Neuronal stem cell (in vitro differentiated cells): ENCODE results near the gene C16orf46.
"Not testable (repeated sequence)": the region's sequence is repeated elsewhere in the genome, so short reads cannot be mapped to it uniquely, and the experiment has no call there.

Source experiments
- DNase-seq: peaks from one replicate; pipeline ENCODE4 v3.0.0-alpha.2; 2013; ENCODE audit warnings: low spot score
- H2AFZ ChIP-seq: one replicate; pipeline ENCODE4 v1.6.1; 2013; ENCODE audit warnings: mild to moderate bottlenecking, low read length, inconsistent platforms
- H2AK5ac ChIP-seq: 2 replicates; pipeline ENCODE4 v1.6.1; 2013; ENCODE audit warnings: low read depth, mild to moderate bottlenecking, inconsistent platforms, low read length, moderate library complexity, mixed read lengths
- H2BK120ac ChIP-seq: 2 replicates; pipeline ENCODE4 v1.6.1; 2013; ENCODE audit warnings: low read depth, mild to moderate bottlenecking, inconsistent platforms, low read length, moderate library complexity, mixed read lengths
- H2BK12ac ChIP-seq: one replicate; pipeline ENCODE4 v1.6.1; 2013; ENCODE audit warnings: low read length, inconsistent platforms
- H2BK15ac ChIP-seq: 2 replicates; pipeline ENCODE4 v1.6.1; 2013; ENCODE audit warnings: mild to moderate bottlenecking, low read length, inconsistent platforms, mixed read lengths
- H2BK5ac ChIP-seq: one replicate; pipeline ENCODE4 v1.6.1; 2013; ENCODE audit warnings: inconsistent platforms, mild to moderate bottlenecking, low read length, moderate library complexity
- H3K14ac ChIP-seq: one replicate; pipeline ENCODE4 v1.6.1; 2013; ENCODE audit warnings: low read length, inconsistent platforms
- H3K18ac ChIP-seq: 2 replicates; pipeline ENCODE4 v1.6.1; 2013; ENCODE audit warnings: low read length, inconsistent platforms
- H3K23ac ChIP-seq: 2 replicates; pipeline ENCODE4 v1.6.1; 2013; ENCODE audit warnings: low read depth, mild to moderate bottlenecking, mixed read lengths, low read length, inconsistent platforms; ENCODE audit not compliant: poor library complexity
- H3K27ac ChIP-seq: replicated peaks from 3 replicates; pipeline ENCODE4 v1.5.1; 2013; ENCODE audit warnings: low read length, inconsistent platforms
- H3K27me3 ChIP-seq, 3 experiments: 2 replicates each; pipeline ENCODE4 v1.6.1; 2013; ENCODE audit warnings: low read length in 3 of 3, mild to moderate bottlenecking in 2 of 3, inconsistent platforms in 1 of 3, low read depth in 1 of 3, mixed read lengths in 1 of 3, moderate library complexity in 1 of 3; ENCODE audit not compliant: control insufficient read depth in 3 of 3, insufficient read depth in 3 of 3
- H3K36me3 ChIP-seq, 2 donors: replicated peaks in 1 of 2; 2 replicates each; pipeline ENCODE4 v1.6.1; 2013; ENCODE audit warnings: low read length in 2 of 2; ENCODE audit not compliant: control insufficient read depth in 2 of 2, insufficient read depth in 2 of 2
- H3K4ac ChIP-seq: 2 replicates; pipeline ENCODE4 v1.6.1; 2013; ENCODE audit warnings: inconsistent platforms, mild to moderate bottlenecking, low read length, moderate library complexity
- H3K4me1 ChIP-seq, 2 donors: 1 replicate in 1 of 2; 2 replicates in 1 of 2; pipeline ENCODE4 v1.6.1; 2013; ENCODE audit warnings: low read length in 2 of 2, low read depth in 1 of 2; ENCODE audit not compliant: control insufficient read depth in 2 of 2, insufficient read depth in 1 of 2
- H3K4me2 ChIP-seq: one replicate; pipeline ENCODE4 v1.6.1; 2013; ENCODE audit warnings: mild to moderate bottlenecking, low read length, inconsistent platforms; ENCODE audit not compliant: insufficient read depth, poor library complexity, severe bottlenecking
- H3K4me3 ChIP-seq, 2 donors: 2 replicates each; pipeline ENCODE4 v1.5.1; 2013; ENCODE audit warnings: low read length in 2 of 2, mild to moderate bottlenecking in 2 of 2, inconsistent platforms in 1 of 2, moderate library complexity in 1 of 2
- H3K79me1 ChIP-seq: one replicate; pipeline ENCODE4 v1.6.1; 2013; ENCODE audit warnings: low read depth, mild to moderate bottlenecking, inconsistent platforms, low read length, moderate library complexity
- H3K9ac ChIP-seq: one replicate; pipeline ENCODE4 v1.6.1; 2013; ENCODE audit warnings: mild to moderate bottlenecking, low read depth, low read length, inconsistent platforms; ENCODE audit not compliant: poor library complexity
- H3K9me3 ChIP-seq, 2 donors: replicated peaks in 1 of 2; 2 replicates each; pipeline versions ENCODE3 to v1.6.1; 2013; ENCODE audit warnings: low read length in 2 of 2, mild to moderate bottlenecking in 2 of 2, inconsistent platforms in 1 of 2, low read depth in 1 of 2, mixed read lengths in 1 of 2, moderate library complexity in 1 of 2; ENCODE audit not compliant: control insufficient read depth in 2 of 2, insufficient read depth in 1 of 2
- H4K8ac ChIP-seq: one replicate; pipeline ENCODE4 v1.6.1; 2013; ENCODE audit warnings: low read depth, mild to moderate bottlenecking, inconsistent platforms, low read length, moderate library complexity
- H4K91ac ChIP-seq: one replicate; pipeline ENCODE4 v1.6.1; 2013; ENCODE audit warnings: low read length, low read depth, mild to moderate bottlenecking, inconsistent platforms; ENCODE audit not compliant: poor library complexity
- WGBS, 2 donors: extraction: QIAGEN DNeasy Blood & Tissue Kit; methylation state at CpG; one replicate each; pipeline ENCODE4 v1.1.7; 2013; ENCODE audit warnings: missing lambda C conversion rate in 2 of 2, mixed read lengths in 1 of 2; ENCODE audit not compliant: insufficient read length in 2 of 2, insufficient replicate concordance in 1 of 2; ENCODE audit errors: extremely low coverage in 2 of 2; 5-methylcytosine and 5-hydroxymethylcytosine counted together

Gene C16orf46

GRCh38 chr16:81117436-81117835 is 40.4 kb upstream of the C16orf46 start:
- Histone ChIP-seq H2BK5ac (no peak overlapping the region), H3K14ac (peak overlapping the region; percentile 6), H3K27ac (no peak overlapping the region), H2BK12ac (no peak overlapping the region), H2BK15ac (no peak overlapping the region), H3K4me1 (no peaks in the 10 kb centered on the region), H3K79me1 (no peaks in the 10 kb centered on the region), H2BK120ac (no peak overlapping the region), H2AFZ (no peak overlapping the region), H3K4me3 (no peak overlapping the region), H3K9me3 (no peaks in the 10 kb centered on the region), H4K91ac (no peak overlapping the region), H3K9ac (no peak overlapping the region), H2AK5ac (peak overlapping the region; percentile 21), H3K4me2 (no peak overlapping the region), H3K4ac (no peak overlapping the region), H3K27me3 (no peaks in the 10 kb centered on the region), H3K18ac (peak overlapping the region; percentile 27), H4K8ac (no peak overlapping the region), H3K23ac (no peak overlapping the region), H3K36me3 (no peaks in the 10 kb centered on the region)
- no peak for DNase-seq
- WGBS, 2 donors: no CpG with 5 or more reads among the region's 11 CpGs

GRCh38 chr16:81116285-81116684 is 39.2 kb upstream of the C16orf46 start:
- no CpG with 5 or more reads among the region's 9 CpGs for whole genome bisulfite sequencing, 2 donors
- Histone ChIP-seq H2BK120ac (no peak overlapping the region), H3K4me3 (no peak overlapping the region), H2AK5ac (no peak overlapping the region), H2BK12ac (no peak overlapping the region), H2BK5ac (no peak overlapping the region), H3K18ac (no peak overlapping the region), H3K27ac (no peak overlapping the region), H2AFZ (no peak overlapping the region), H3K79me1 (no peaks in the 10 kb centered on the region), H3K23ac (no peak overlapping the region), H4K91ac (no peak overlapping the region), H3K4me2 (no peak overlapping the region), H3K4ac (no peak overlapping the region), H4K8ac (no peak overlapping the region), H2BK15ac (no peak overlapping the region), H3K14ac (no peak overlapping the region), H3K27me3 (no peaks in the 10 kb centered on the region), H3K9ac (no peak overlapping the region), H3K36me3 (no peaks in the 10 kb centered on the region), H3K4me1 (no peaks in the 10 kb centered on the region), H3K9me3 (no peaks in the 10 kb centered on the region)
- no peak for DNase-seq

GRCh38 chr16:81112453-81112852 is 35.4 kb upstream of the C16orf46 start:
- H2BK5ac ChIP-seq: no peak overlapping the region
- no peak overlapping the region for H4K91ac ChIP-seq
- no peaks in the 10 kb centered on the region for H3K79me1 ChIP-seq
- H2AK5ac ChIP-seq: no peak overlapping the region
- H3K27ac ChIP-seq: no peak overlapping the region
- no peak overlapping the region for H2AFZ ChIP-seq
- no peak overlapping the region for H3K18ac ChIP-seq
- no peaks in the 10 kb centered on the region for H3K9me3 ChIP-seq
- H2BK12ac ChIP-seq: no peak overlapping the region
- H3K27me3 ChIP-seq: peaks cover 0 to 3% (median 0%) of the 10 kb centered on the region in 3 experiments
- H3K4me3 ChIP-seq: no peak overlapping the region
- no peak overlapping the region for H3K23ac ChIP-seq
- H2BK15ac ChIP-seq: no peak overlapping the region
- no peak overlapping the region for H3K4me2 ChIP-seq
- no CpG with 5 or more reads among the region's 4 CpGs for WGBS, 2 donors
- no peaks in the 10 kb centered on the region for H3K36me3 ChIP-seq
- no peak for DNase-seq
- H3K9ac ChIP-seq: no peak overlapping the region
- H3K14ac ChIP-seq: no peak overlapping the region
- no peaks in the 10 kb centered on the region for H3K4me1 ChIP-seq
- H2BK120ac ChIP-seq: no peak overlapping the region
- no peak overlapping the region for H3K4ac ChIP-seq
- H4K8ac ChIP-seq: no peak overlapping the region

- H2AK5ac ChIP-seq, H2BK120ac ChIP-seq, H3K27me3 ChIP-seq, H3K27ac ChIP-seq, H3K4me2 ChIP-seq, H3K79me1 ChIP-seq, H3K23ac ChIP-seq, H2AFZ ChIP-seq, H3K4me1 ChIP-seq, H3K9me3 ChIP-seq, H3K18ac ChIP-seq, H2BK15ac ChIP-seq, H2BK12ac ChIP-seq, H3K4me3 ChIP-seq, H3K9ac ChIP-seq, H3K14ac ChIP-seq, DNase-seq, H2BK5ac ChIP-seq, H3K36me3 ChIP-seq, H4K8ac ChIP-seq, H3K4ac ChIP-seq, H4K91ac ChIP-seq: not testable (repeated sequence)
- WGBS, 2 donors: no CpG with 5 or more reads among the region's 6 CpGs
Observed at GRCh38 chr16:81109274-81109673, 32.2 kb upstream of the C16orf46 start.
